Fibroblast of pulmonary artery (primary cell): ENCODE results near the gene ANKHD1.
"Not testable (repeated sequence)": the region's sequence is repeated elsewhere in the genome, so short reads cannot be mapped to it uniquely, and the experiment has no call there.

Experiments used
- DNase-seq: peaks from one replicate; pipeline ENCODE4 v3.0.0-alpha.2; 2010; ENCODE audit warnings: low read depth
- H3K4me3 ChIP-seq: replicated peaks from 2 replicates; pipeline ENCODE4 v1.5.1; 2011; ENCODE audit warnings: low read depth, mild to moderate bottlenecking, control low read depth, low read length, moderate library complexity
- CTCF ChIP-seq: IDR thresholded peaks from 2 replicates; pipeline ENCODE4 v1.5.1; 2011; ENCODE audit warnings: mild to moderate bottlenecking, control low read depth, low read length, inconsistent platforms; ENCODE audit errors: missing control alignments

ANKHD1 gene

DNA sequence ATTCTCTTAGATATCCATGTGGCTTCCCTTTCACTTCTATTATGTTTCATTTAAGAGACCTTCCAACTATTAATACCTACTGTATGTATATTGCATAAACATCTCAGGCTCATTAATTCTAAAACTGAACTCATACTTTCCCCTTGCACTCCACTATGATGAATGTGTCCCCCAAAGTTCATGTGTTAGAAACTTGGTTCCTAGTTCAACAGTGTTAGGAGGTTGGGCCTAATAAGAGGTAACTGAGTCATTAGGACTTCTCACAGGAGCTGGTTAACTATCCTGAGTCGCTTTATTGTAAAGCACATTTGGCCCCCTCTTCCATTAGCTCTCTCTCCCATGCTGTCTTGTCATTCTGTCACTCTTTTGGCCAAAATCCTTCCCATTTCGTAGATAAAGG lies 22.0 kb downstream of the ANKHD1 start:
- DNase-seq = no peak
- no peak for TF ChIP-seq CTCF

GRCh38 chr5:140424135-140424534 lies 22.5 kb downstream of the ANKHD1 start:
- no peak overlapping the region for H3K4me3 ChIP-seq
- no peak for TF ChIP-seq CTCF
- no peak for DNase-seq

More for the DNA sequence above, 22.0 kb downstream of the ANKHD1 start:
- no peak overlapping the region for H3K4me3 ChIP-seq

DNA sequence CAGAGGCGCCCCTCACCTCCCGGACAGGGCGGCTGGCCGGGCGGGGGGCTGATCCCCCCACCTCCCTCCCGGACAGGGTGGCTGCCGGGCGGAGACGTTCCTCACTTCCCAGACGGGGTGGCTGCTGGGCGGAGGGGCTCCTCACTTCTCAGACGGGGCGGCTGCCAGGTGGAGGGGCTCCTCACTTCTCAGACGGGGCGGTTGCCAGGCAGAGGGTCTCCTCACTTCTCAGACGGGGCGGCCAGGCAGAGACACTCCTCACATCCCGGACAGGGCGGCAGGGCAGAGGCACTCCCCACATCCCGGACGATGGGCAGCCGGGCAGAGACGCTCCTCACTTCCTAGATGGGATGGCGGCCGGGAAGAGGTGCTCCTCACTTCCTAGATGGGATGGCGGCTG lies 26.1 kb downstream of the ANKHD1 start:
- DNase-seq, H3K4me3 ChIP-seq: not testable (repeated sequence)

DNA sequence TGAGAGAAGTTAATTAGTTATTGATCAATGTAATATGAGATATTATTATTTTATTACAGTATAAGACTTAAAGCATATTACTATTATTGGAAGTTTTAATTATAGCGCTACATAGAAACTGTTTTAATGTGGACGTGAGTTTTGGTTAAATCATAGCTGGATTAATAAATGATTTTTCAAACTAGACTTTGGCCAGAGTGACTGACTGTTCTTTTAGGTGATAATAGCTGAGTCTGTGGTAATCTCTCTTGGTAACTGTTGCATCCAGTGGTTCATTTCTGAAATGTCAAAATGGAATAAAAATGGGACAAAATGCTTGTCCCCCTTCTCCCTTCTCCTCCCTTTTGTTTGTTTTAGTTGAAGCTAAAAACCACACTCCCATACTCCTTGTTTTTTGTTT lies 28.1 kb downstream of the ANKHD1 start:
- no peak overlapping the region for H3K4me3 ChIP-seq
- no peak for DNase-seq
- TF ChIP-seq CTCF = no peak

DNA sequence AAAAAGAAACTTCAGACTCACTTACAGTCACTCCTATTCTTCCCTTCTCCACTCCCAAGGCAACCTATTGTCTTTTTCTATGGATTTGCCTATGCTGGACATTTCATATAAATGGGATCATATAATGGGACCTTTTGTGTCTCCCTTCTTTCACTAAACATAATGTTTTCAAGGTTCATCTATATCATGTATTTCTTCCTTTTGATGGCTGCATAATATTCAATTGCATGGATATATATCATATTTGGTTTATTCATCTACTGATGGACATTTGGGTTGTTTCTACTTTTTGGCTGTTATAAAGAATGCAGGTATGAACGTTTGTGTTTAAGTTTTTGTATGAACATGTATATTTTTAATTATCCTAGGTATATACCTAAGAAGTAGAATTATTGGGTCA lies 30.6 kb downstream of the ANKHD1 start:
- TF ChIP-seq CTCF = no peak
- no peak overlapping the region for H3K4me3 ChIP-seq
- no peak for DNase-seq

GRCh38 chr5:140432916-140433315 lies 31.3 kb downstream of the ANKHD1 start:
- TF ChIP-seq CTCF = no peak
- H3K4me3 ChIP-seq = no peak overlapping the region
- DNase-seq = no peak

DNA sequence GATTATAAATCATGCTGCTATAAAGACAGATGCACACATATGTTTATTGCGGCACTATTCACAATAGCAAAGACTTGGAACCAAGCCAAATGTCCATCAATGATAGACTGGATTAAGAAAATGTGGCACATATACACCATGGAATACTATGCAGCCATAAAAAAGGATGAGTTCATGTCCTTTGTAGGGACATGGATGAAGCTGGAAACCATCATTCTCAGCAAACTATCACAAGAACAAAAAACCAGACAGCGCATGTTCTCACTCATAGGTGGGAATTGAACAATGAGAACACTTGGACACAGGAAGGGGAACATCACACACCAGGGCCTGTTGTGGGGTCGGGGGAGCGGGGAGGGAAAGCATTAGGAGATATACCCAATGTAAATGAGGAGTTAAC lies 55.7 kb downstream of the ANKHD1 start:
- DNase-seq, H3K4me3 ChIP-seq: not testable (repeated sequence)

- TF ChIP-seq CTCF = no peak
- no peak overlapping the region for H3K4me3 ChIP-seq
- no peak for DNase-seq
Observed at GRCh38 chr5:140466981-140467742, 65.5 kb downstream of the ANKHD1 start.
